ENCODE measurements around the gene TRAPPC6A. TPM values are rescaled to one million over a fixed set of nuclear protein-coding genes. Genes with fewer than 3 reads are reported as not detected.

Gene TRAPPC6A
- total and polyA plus RNA-seq, 2 donors (not counting 1 experiment from before 2014, with no cell fraction given), result 40.3 to 79.0 TPM

DNA sequence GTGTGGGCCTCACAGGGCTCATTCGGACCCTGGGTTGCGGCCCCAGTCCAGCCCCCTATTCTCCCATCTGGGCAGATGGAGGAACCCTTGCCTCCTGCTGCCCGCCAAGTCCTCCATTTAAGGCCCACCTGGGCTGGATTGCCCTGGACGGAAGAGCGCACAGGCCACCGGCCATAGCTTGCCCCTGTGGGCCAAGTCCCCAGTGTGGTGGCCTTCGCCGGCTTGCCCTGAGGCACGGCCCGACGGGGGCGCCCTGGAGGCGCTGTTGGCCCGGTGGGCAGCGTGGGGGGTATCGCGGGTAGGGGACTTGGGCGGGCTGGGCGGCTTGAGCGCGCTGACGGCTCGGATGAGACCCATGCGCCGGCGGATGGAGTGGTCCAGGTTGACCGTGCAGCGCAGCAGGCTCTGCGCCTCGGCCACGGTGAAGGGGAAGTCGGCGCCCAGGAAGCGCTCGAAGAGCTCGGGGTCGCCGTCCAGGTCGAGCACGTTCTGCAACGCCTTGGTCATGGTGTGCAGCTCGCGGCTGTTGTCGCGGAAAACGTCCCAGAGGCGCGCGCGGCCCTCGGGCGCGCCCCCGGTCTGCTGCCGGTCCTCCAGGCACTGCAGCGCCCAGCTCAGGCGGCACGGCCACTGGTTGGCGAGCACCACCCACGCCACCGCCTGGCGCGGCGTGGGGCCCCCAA, 26.1 kb downstream of the TRAPPC6A start:
- H3K4me1 Mint-ChIP-seq, result peaks cover 18% of the 10 kb centered on the region
- no peaks in the 10 kb centered on the region for H3K9me3 Mint-ChIP-seq (ENCODE audit: insufficient read depth)
- peaks cover 22% of the 10 kb centered on the region for H3K27me3 Mint-ChIP-seq
- Histone ChIP-seq H3K36me3 (replicated peaks in 1 of 2; ENCODE audit: control extremely low read depth in 1 of 2, control insufficient read depth in 1 of 2, extremely low read depth in 1 of 2, insufficient read depth in 2 of 2, low read length in 1 of 2) (peaks cover 0 to 4% of the 10 kb centered on the region in 2 experiments), H3K79me2 (ENCODE audit: control insufficient read depth, insufficient read depth, low read length) (no peaks in the 10 kb centered on the region), H3K4me2 (replicated peaks; ENCODE audit: low read depth, low read length, poor library complexity, severe bottlenecking) (peak overlapping the region; percentile 94), H4K20me1 (ENCODE audit: control insufficient read depth, insufficient read depth, low read length, poor library complexity, severe bottlenecking) (no peaks in the 10 kb centered on the region), H3K9me3 (ENCODE audit: control extremely low read depth in 1 of 3, control insufficient read depth in 2 of 3, insufficient read depth in 1 of 3, low read length in 2 of 3) (peaks cover 0 to 22% (median 0%) of the 10 kb centered on the region in 3 donors), H2AFZ (ENCODE audit: insufficient read depth, low read depth, low read length, poor library complexity, severe bottlenecking) (peak overlapping the region; percentile 82), H3K4me3 (ENCODE audit: control extremely low read depth in 1 of 5, extremely low read depth in 1 of 5, insufficient read depth in 1 of 5, low read depth in 2 of 5, low read length in 4 of 5) (peak overlapping the region in 3 of 5 experiments; percentile 46 to 51 (median 50)), H3K27me3 (replicated peaks in 1 of 4; ENCODE audit: control extremely low read depth in 1 of 4, control insufficient read depth in 3 of 4, insufficient read depth in 4 of 4, low read length in 3 of 4) (peaks cover 0 to 42% (median 12%) of the 10 kb centered on the region in 4 experiments), H3K4me1 (ENCODE audit: control insufficient read depth in 2 of 2, insufficient read depth in 2 of 2, low read length in 2 of 2) (peaks cover 22 to 29% of the 10 kb centered on the region in 2 donors), H3K9ac (ENCODE audit: low read length) (peak overlapping the region; percentile 55), H3K27ac (ENCODE audit: low read length in 2 of 2) (no peak overlapping the region)
- DNase-seq (no peak), ATAC-seq (ENCODE audit: low read depth) (no peak)
- ChIA-PET CTCF (interaction anchor here (0.7 to 1.5 kb wide), 3 partner anchors 8 to 15 kb away, joined by 3 to 4 read pairs (median 3); partner anchors contain the start of gene NKPD1), POLR2A (no interaction called here)
- WGBS (ENCODE audit: insufficient coverage), result 23% methylated on average over 64 of the region's 64 CpGs
- no peak for TF ChIP-seq EZH2 (IDR thresholded peaks at IDR 0.05; ENCODE audit: borderline replicate concordance, insufficient read depth, low read depth, low read length, poor library complexity, severe bottlenecking)
- H3K4me3 Mint-ChIP-seq, result peak overlapping the region; percentile 90
- intact Hi-C loops (cut with micrococcal nuclease), result loop anchor here (2.0 kb wide), 1 partner anchor 15 kb away; no protein-coding TSS in a partner anchor
- H3K27ac Mint-ChIP-seq, result no peak overlapping the region

- H3K9me3 Mint-ChIP-seq (ENCODE audit: insufficient read depth), result no peaks in the 10 kb centered on the region
- no peak for DNase-seq
- Histone ChIP-seq H2AFZ (ENCODE audit: insufficient read depth, low read depth, low read length, poor library complexity, severe bottlenecking) (no peak overlapping the region), H3K4me3 (ENCODE audit: control extremely low read depth in 1 of 5, extremely low read depth in 1 of 5, insufficient read depth in 1 of 5, low read depth in 2 of 5, low read length in 4 of 5) (no peak overlapping the region), H3K4me2 (replicated peaks; ENCODE audit: low read depth, low read length, poor library complexity, severe bottlenecking) (peak overlapping the region; percentile 94), H3K36me3 (replicated peaks in 1 of 2; ENCODE audit: control extremely low read depth in 1 of 2, control insufficient read depth in 1 of 2, extremely low read depth in 1 of 2, insufficient read depth in 2 of 2, low read length in 1 of 2) (peaks cover 0 to 7% of the 10 kb centered on the region in 2 experiments), H4K20me1 (ENCODE audit: control insufficient read depth, insufficient read depth, low read length, poor library complexity, severe bottlenecking) (no peaks in the 10 kb centered on the region), H3K79me2 (ENCODE audit: control insufficient read depth, insufficient read depth, low read length) (no peaks in the 10 kb centered on the region), H3K4me1 (ENCODE audit: control insufficient read depth in 2 of 2, insufficient read depth in 2 of 2, low read length in 2 of 2) (peaks cover 22 to 29% of the 10 kb centered on the region in 2 donors), H3K9me3 (ENCODE audit: control extremely low read depth in 1 of 3, control insufficient read depth in 2 of 3, insufficient read depth in 1 of 3, low read length in 2 of 3) (peaks cover 0 to 22% (median 0%) of the 10 kb centered on the region in 3 donors), H3K27me3 (replicated peaks in 1 of 4; ENCODE audit: control extremely low read depth in 1 of 4, control insufficient read depth in 3 of 4, insufficient read depth in 4 of 4, low read length in 3 of 4) (peaks cover 0 to 42% (median 11%) of the 10 kb centered on the region in 4 experiments), H3K9ac (ENCODE audit: low read length) (no peak overlapping the region), H3K27ac (ENCODE audit: low read length in 2 of 2) (no peak overlapping the region)
- WGBS (ENCODE audit: insufficient coverage), result 90% methylated on average over 7 of the region's 7 CpGs
- ChIA-PET CTCF (interaction anchor here (1.0 to 1.3 kb wide), 2 partner anchors 9 kb away, joined by 3 read pairs; partner anchors contain the start of gene NKPD1), POLR2A (no interaction called here)
- no peak for ATAC-seq (ENCODE audit: low read depth)
- H3K4me1 Mint-ChIP-seq, result peaks cover 18% of the 10 kb centered on the region
- intact Hi-C loops (cut with micrococcal nuclease), result no loop called here
- TF ChIP-seq, protein P1, sequence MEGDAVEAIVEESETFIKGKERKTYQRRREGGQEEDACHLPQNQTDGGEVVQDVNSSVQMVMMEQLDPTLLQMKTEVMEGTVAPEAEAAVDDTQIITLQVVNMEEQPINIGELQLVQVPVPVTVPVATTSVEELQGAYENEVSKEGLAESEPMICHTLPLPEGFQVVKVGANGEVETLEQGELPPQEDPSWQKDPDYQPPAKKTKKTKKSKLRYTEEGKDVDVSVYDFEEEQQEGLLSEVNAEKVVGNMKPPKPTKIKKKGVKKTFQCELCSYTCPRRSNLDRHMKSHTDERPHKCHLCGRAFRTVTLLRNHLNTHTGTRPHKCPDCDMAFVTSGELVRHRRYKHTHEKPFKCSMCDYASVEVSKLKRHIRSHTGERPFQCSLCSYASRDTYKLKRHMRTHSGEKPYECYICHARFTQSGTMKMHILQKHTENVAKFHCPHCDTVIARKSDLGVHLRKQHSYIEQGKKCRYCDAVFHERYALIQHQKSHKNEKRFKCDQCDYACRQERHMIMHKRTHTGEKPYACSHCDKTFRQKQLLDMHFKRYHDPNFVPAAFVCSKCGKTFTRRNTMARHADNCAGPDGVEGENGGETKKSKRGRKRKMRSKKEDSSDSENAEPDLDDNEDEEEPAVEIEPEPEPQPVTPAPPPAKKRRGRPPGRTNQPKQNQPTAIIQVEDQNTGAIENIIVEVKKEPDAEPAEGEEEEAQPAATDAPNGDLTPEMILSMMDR (IDR thresholded peaks at IDR 0.05), result no peak
- TF ChIP-seq EZH2 (IDR thresholded peaks at IDR 0.05; ENCODE audit: borderline replicate concordance, insufficient read depth, low read depth, low read length, poor library complexity, severe bottlenecking), result no peak
- H3K4me3 Mint-ChIP-seq, result peak overlapping the region; percentile 54
- peaks cover 20% of the 10 kb centered on the region for H3K27me3 Mint-ChIP-seq
- no peak overlapping the region for H3K27ac Mint-ChIP-seq
Observed at GRCh38 chr19:45151320-45151719, 26.7 kb downstream of the TRAPPC6A start.
